DMS53 (cell line): ENCODE results near the gene CALB2.

Experiments
- DNase-seq: peaks from one replicate; lab custom pipeline; 2025; lab: John Stamatoyannopoulos, UW

The CALB2 gene

GRCh38 chr16:71426880-71427615 lies 68.5 kb downstream of the CALB2 start:
- no peak for DNase-seq

GRCh38 chr16:71428385-71428784 lies 69.9 kb downstream of the CALB2 start:
- no peak for DNase-seq

GRCh38 chr16:71428883-71429282 lies 70.4 kb downstream of the CALB2 start:
- DNase-seq: no peak

- DNase-seq: no peak
Observed at GRCh38 chr16:71429581-71429980, 71.1 kb downstream of the CALB2 start.

GRCh38 chr16:71430744-71431143 lies 72.2 kb downstream of the CALB2 start:
- no peak for DNase-seq

GRCh38 chr16:71431176-71431575 lies 72.7 kb downstream of the CALB2 start:
- DNase-seq: no peak

- no peak for DNase-seq
Observed at GRCh38 chr16:71431991-71432390, 73.5 kb downstream of the CALB2 start.

- no peak for DNase-seq
Observed at GRCh38 chr16:71432906-71433305, 74.4 kb downstream of the CALB2 start.

GRCh38 chr16:71436473-71436872 lies 78.0 kb downstream of the CALB2 start:
- DNase-seq: no peak

- DNase-seq: no peak
Observed at GRCh38 chr16:71439523-71439922, 81.0 kb downstream of the CALB2 start.
